CD4-positive, alpha-beta T cell (primary cell): ENCODE measurements around the gene HECTD3. TPM values are rescaled to one million over a fixed set of nuclear protein-coding genes. Genes with fewer than 3 reads are reported as not detected.
"Not testable (repeated sequence)": the region's sequence is repeated elsewhere in the genome, so short reads cannot be mapped to it uniquely, and the experiment has no call there.

Experiments used
- ATAC-seq: fragments of 200-7000 bp; cut with Tn5 transposase; one replicate; pipeline ENCODE4 v1.10.0; 2022; ENCODE audit warnings: mild to moderate bottlenecking; ENCODE audit not compliant: poor library complexity
- CTCF ChIA-PET: fragments of 350-600 bp; sonication (Branson Sonifier 250); formaldehyde crosslinking; loops from one replicate; lab custom pipeline; 2021; ENCODE audit warnings: antibody characterized with exemption, inconsistent platforms; lab: Charles Lee
- POLR2A ChIA-PET: fragments of 350-600 bp; sonication (Branson Sonifier 250); formaldehyde crosslinking; loops from one replicate; lab custom pipeline; 2021; ENCODE audit warnings: antibody characterized with exemption, inconsistent platforms; lab: Charles Lee
- DNase-seq, 14 experiments: peaks; one replicate each; pipeline ENCODE4 v3.0.0-alpha.2; 2013 to 2020; ENCODE audit warnings: mixed read lengths in 2 of 14
- H3K27ac ChIP-seq, 2 donors: one replicate each; pipeline versions ENCODE4 v1.5.1 to v1.7.0; 2013; ENCODE audit warnings: low read length in 2 of 2, low read depth in 1 of 2, mild to moderate bottlenecking in 1 of 2
- H3K27me3 ChIP-seq, 2 experiments: 1 replicate in 1 of 2; 2 replicates in 1 of 2; pipeline versions ENCODE4 v1.6.1 to v1.7.0; 2013; ENCODE audit warnings: low read length in 2 of 2, control low read depth in 1 of 2, mild to moderate bottlenecking in 1 of 2, moderate library complexity in 1 of 2; ENCODE audit not compliant: insufficient read depth in 2 of 2, control insufficient read depth in 1 of 2
- H3K36me3 ChIP-seq: one replicate; pipeline ENCODE4 v1.6.1; 2013; ENCODE audit warnings: low read length, control low read depth; ENCODE audit not compliant: insufficient read depth
- H3K4me1 ChIP-seq: one replicate; pipeline ENCODE4 v1.6.1; 2013; ENCODE audit warnings: low read length, control low read depth; ENCODE audit not compliant: insufficient read depth
- H3K4me3 ChIP-seq: one replicate; pipeline ENCODE4 v1.5.1; 2013; ENCODE audit warnings: mild to moderate bottlenecking, low read length, moderate library complexity
- H3K9me3 ChIP-seq, 2 experiments: 1 replicate in 1 of 2; 2 replicates in 1 of 2; pipeline versions ENCODE4 v1.6.1 to v1.7.0; 2013; ENCODE audit warnings: low read length in 2 of 2, mild to moderate bottlenecking in 2 of 2, control low read depth in 1 of 2, moderate library complexity in 1 of 2; ENCODE audit not compliant: control insufficient read depth in 1 of 2, insufficient read depth in 1 of 2
- H3K27ac Mint-ChIP-seq: one replicate; pipeline ENCODE4 v1.8.0; 2020; ENCODE audit warnings: mixed read lengths
- H3K27me3 Mint-ChIP-seq: one replicate; pipeline ENCODE4 v1.8.0; 2021; ENCODE audit warnings: mixed read lengths
- H3K36me3 Mint-ChIP-seq: one replicate; pipeline ENCODE4 v1.8.0; 2021; ENCODE audit warnings: low read depth, mixed read lengths
- H3K4me1 Mint-ChIP-seq: one replicate; pipeline ENCODE4 v1.8.0; 2021; ENCODE audit warnings: low read depth, mixed read lengths
- H3K4me3 Mint-ChIP-seq: one replicate; pipeline ENCODE4 v1.8.0; 2020; ENCODE audit warnings: mild to moderate bottlenecking, mixed read lengths
- H3K9me3 Mint-ChIP-seq: one replicate; pipeline ENCODE4 v1.8.0; 2020; ENCODE audit warnings: mixed read lengths
- CTCF ChIP-seq: fragments of 200-600 bp; IDR thresholded peaks from one replicate; pipeline ENCODE4 v1.8.0; 2022; ENCODE audit warnings: antibody characterized with exemption, mild to moderate bottlenecking
- intact Hi-C, 2 experiments: fragments of 100-400 bp; cut with DNase I in 1 of 2; cut with micrococcal nuclease in 1 of 2; formaldehyde crosslinking; loops; one replicate each; pipeline versions ENCODE4 v1.15.1 to v1.9.0; 2023 to 2025; cut with DNase I, micrococcal nuclease
- total RNA-seq, 174 experiments: library from RNA in 2 of 174; stranded (reverse) in 2 of 174; gene quantifications; one replicate each; pipeline ENCODE4 v1.2.3 and lab custom pipeline; 2021 to 2026

The HECTD3 gene
- total RNA-seq, 2 experiments from 2014 or later, result 31.5 to 33.7 TPM

- peaks cover 73% of the 10 kb centered on the region for H3K36me3 Mint-ChIP-seq
- intact Hi-C loops, result no loop called here
- Histone ChIP-seq H3K4me3 (no peak overlapping the region), H3K27ac (no peak overlapping the region), H3K36me3 (peaks cover 65% of the 10 kb centered on the region), H3K9me3 (no peaks in the 10 kb centered on the region), H3K4me1 (peaks cover 6% of the 10 kb centered on the region), H3K27me3 (no peaks in the 10 kb centered on the region)
- H3K4me1 Mint-ChIP-seq, result peaks cover 3% of the 10 kb centered on the region
- POLR2A ChIA-PET, result no interaction called here
- no peak for DNase-seq
- TF ChIP-seq CTCF, result no peak
- H3K9me3 Mint-ChIP-seq, result no peaks in the 10 kb centered on the region
- H3K4me3 Mint-ChIP-seq, result no peak overlapping the region
- ATAC-seq, result no peak
- H3K27ac Mint-ChIP-seq, result no peak overlapping the region
- CTCF ChIA-PET, result no interaction called here
- no peaks in the 10 kb centered on the region for H3K27me3 Mint-ChIP-seq
These were observed 7.4 kb downstream of the HECTD3 start for GRCh38 chr1:45003741-45004140.

- Histone ChIP-seq H3K27ac (no peak overlapping the region), H3K4me1 (no peaks in the 10 kb centered on the region), H3K9me3 (no peaks in the 10 kb centered on the region), H3K27me3 (no peaks in the 10 kb centered on the region), H3K36me3 (peaks cover 57% of the 10 kb centered on the region), H3K4me3 (no peak overlapping the region)
- no peak overlapping the region for H3K27ac Mint-ChIP-seq
- no peaks in the 10 kb centered on the region for H3K9me3 Mint-ChIP-seq
- intact Hi-C loops, result no loop called here
- DNase-seq (no peak), ATAC-seq (no peak)
- POLR2A ChIA-PET, result interaction anchor here (0.7 kb wide), 1 partner anchor 9 kb away, joined by 3 read pairs; the partner anchor contains the start of gene UROD
- CTCF ChIA-PET, result no interaction called here
- no peak for TF ChIP-seq CTCF
- H3K4me3 Mint-ChIP-seq, result no peak overlapping the region
- H3K4me1 Mint-ChIP-seq, result no peaks in the 10 kb centered on the region
- H3K36me3 Mint-ChIP-seq, result peaks cover 65% of the 10 kb centered on the region
- H3K27me3 Mint-ChIP-seq, result no peaks in the 10 kb centered on the region
These were observed 8.2 kb downstream of the HECTD3 start for GRCh38 chr1:45002650-45003645.

- H3K36me3 Mint-ChIP-seq, result peaks cover 52% of the 10 kb centered on the region
- CTCF ChIA-PET, result not testable (repeated sequence)
These were observed 9.5 kb downstream of the HECTD3 start for GRCh38 chr1:45001576-45001975.

More at GRCh38 chr1:45001576-45001975, 9.5 kb downstream of the HECTD3 start:
- H3K27ac Mint-ChIP-seq, H3K9me3 Mint-ChIP-seq, H3K9me3 ChIP-seq, H3K4me1 ChIP-seq, H3K4me3 ChIP-seq, intact Hi-C loops, H3K4me1 Mint-ChIP-seq, DNase-seq, H3K27me3 ChIP-seq, H3K4me3 Mint-ChIP-seq, ATAC-seq, H3K27ac ChIP-seq, H3K27me3 Mint-ChIP-seq: not testable (repeated sequence)
- POLR2A ChIA-PET, result interaction anchor here (1.4 kb wide), 1 partner anchor 9 kb away, joined by 3 read pairs; the partner anchor contains the start of gene HECTD3
- peaks cover 43% of the 10 kb centered on the region for H3K36me3 ChIP-seq
